ENCODE results near the gene SOCS1. TPM values are rescaled to one million over a fixed set of nuclear protein-coding genes. Genes with fewer than 3 reads are reported as not detected.

The SOCS1 gene
- polyA plus RNA-seq, 1 of the 3 experiments (the other 2 are of a cell fraction): 8.6 TPM

DNA sequence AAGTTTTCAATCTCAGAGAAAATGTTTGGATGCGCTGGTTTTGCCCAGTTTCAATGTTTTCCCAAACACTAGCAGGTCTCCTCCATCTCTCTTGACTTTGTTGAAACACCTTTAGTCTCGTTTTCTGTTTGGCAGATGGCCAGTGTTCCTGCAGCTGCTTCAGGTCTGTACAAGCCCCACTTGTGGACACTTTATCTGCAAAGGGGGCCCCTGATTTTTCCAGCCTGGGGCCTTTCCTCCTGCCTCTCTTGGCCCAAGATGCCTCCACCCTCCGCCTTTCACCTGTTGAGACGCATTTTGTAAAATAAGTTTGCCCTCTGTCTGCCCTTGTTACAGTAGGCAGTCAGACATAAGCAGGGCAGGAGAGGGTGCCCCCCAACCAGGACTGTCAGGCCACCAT lies 47.0 kb upstream of the SOCS1 start (continued):
- TF ChIP-seq SIN3A (IDR thresholded peaks at IDR 0.05; ENCODE audit: borderline replicate concordance, low read depth, low read length) (no peak), MXI1 (IDR thresholded peaks at IDR 0.05; ENCODE audit: low read depth, low read length) (no peak), USF2 (IDR thresholded peaks at IDR 0.05; ENCODE audit: borderline replicate concordance, low read depth, low read length) (no peak), RAD21 (IDR thresholded peaks at IDR 0.05; ENCODE audit: low read length) (no peak), FOXJ3 (CRISPR knock-in tag; IDR thresholded peaks at IDR 0.05) (no peak), NFIC (IDR thresholded peaks at IDR 0.05; ENCODE audit: borderline replicate concordance) (no peak)

DNA sequence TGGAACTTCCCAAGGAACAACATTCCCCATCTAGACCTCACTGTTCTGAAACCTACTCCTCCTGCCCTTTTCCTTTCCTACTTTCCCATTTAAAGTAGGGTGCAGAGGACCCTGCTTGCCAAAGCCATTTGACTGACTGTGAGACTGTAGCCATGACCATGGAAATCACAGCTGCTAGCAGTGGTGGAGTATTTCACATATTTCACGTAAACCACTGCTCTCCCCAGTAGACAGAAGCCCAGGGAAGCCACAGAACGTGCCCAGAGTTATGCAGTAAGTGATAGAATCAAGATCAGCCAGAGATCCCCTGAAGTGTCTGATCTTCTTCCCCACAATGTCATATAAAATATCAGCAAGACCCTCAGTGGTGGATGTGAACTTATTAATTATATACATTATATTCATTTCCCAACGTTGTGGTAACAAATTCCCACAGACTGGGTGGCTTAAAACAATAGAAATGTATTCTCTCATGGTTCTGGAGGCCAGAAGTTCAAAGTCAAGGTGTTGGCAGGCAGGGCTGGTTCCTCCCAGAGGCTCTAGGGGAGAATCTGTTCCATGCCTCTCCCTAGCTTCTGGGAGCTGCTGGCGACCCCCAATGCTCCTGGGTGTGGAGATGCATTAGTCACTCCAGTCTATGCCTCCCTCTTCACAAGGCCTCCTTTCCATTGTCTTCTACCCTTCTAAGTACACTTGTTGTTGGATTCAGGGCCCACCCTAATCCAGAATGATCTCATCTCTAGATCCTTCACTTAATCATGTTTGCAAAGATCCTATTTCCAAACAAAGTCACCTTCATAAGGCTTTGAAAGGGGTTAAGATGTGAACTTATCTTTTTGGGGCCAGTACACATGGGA lies 45.9 kb upstream of the SOCS1 start:
- Histone ChIP-seq H3F3A (replicated peaks; ENCODE audit: insufficient read depth) (peaks cover 3% of the 10 kb centered on the region), H3K4me2 (no peak overlapping the region), H3K4me3 (ENCODE audit: low read depth in 2 of 2, low read length in 1 of 2) (no peak overlapping the region), H3K27me3 (ENCODE audit: insufficient read depth) (no peaks in the 10 kb centered on the region), H2AFZ (ENCODE audit: low read depth) (no peak overlapping the region), H3K9ac (no peak overlapping the region), H3K36me3 (replicated peaks in 1 of 2; ENCODE audit: control insufficient read depth in 1 of 2, insufficient read depth in 2 of 2, low read length in 1 of 2) (no peaks in the 10 kb centered on the region), H3K27ac (ENCODE audit: low read depth in 2 of 2, low read length in 1 of 2) (no peak overlapping the region), H3K9me2 (no peaks in the 10 kb centered on the region), H4K20me1 (ENCODE audit: insufficient read depth) (no peaks in the 10 kb centered on the region), H3K9me3 (no peaks in the 10 kb centered on the region), H3K4me1 (ENCODE audit: control insufficient read depth in 1 of 2, insufficient read depth in 2 of 2, low read depth in 1 of 2, low read length in 1 of 2) (peaks cover 0 to 24% of the 10 kb centered on the region in 2 experiments; a peak in 2 of 4 replicates), H3K79me2 (ENCODE audit: insufficient read depth) (no peaks in the 10 kb centered on the region)
- DNase-seq: no peak
- ChIA-PET POLR2A (no interaction called here), CTCF (interaction anchor here (0.6 to 1.1 kb wide), 4 partner anchors 13 to 55 kb away, joined by 3 to 8 read pairs (median 3); partner anchors contain the start of gene SOCS1)
- TF ChIP-seq GABPA (IDR thresholded peaks at IDR 0.05; ENCODE audit: low read depth): no peak
- TF ChIP-seq POLR2AphosphoS5 (IDR thresholded peaks at IDR 0.05; ENCODE audit: low read depth, low read length): no peak
- no peak for TF ChIP-seq SIN3A (IDR thresholded peaks at IDR 0.05; ENCODE audit: borderline replicate concordance, low read depth, low read length)
- TF ChIP-seq FOXJ3 (CRISPR knock-in tag; IDR thresholded peaks at IDR 0.05): no peak
- no peak for TF ChIP-seq TCF12 (IDR thresholded peaks at IDR 0.05)
- no peak for TF ChIP-seq SMC3 (IDR thresholded peaks at IDR 0.05; ENCODE audit: low read depth, low read length)
- TF ChIP-seq, protein P1, sequence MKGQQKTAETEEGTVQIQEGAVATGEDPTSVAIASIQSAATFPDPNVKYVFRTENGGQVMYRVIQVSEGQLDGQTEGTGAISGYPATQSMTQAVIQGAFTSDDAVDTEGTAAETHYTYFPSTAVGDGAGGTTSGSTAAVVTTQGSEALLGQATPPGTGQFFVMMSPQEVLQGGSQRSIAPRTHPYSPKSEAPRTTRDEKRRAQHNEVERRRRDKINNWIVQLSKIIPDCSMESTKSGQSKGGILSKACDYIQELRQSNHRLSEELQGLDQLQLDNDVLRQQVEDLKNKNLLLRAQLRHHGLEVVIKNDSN (IDR thresholded peaks at IDR 0.05; ENCODE audit: borderline replicate concordance, low read depth): no peak
- TF ChIP-seq YY1 (IDR thresholded peaks at IDR 0.05; ENCODE audit: low read depth): no peak
- no peak for TF ChIP-seq FOXM1 (IDR thresholded peaks at IDR 0.05; ENCODE audit: low read depth)
- no peak for TF ChIP-seq TAF1 (IDR thresholded peaks at IDR 0.05; ENCODE audit: borderline replicate concordance, low read depth, low read length)
- WGBS (ENCODE audit: low lambda C conversion rate): 60% methylated on average over 4 of the region's 4 CpGs

GRCh38 chr16:11300560-11300892 lies 44.5 kb upstream of the SOCS1 start:
- CTCF ChIA-PET: interaction anchor here (1.0 to 1.4 kb wide), 2 partner anchors 44 to 336 kb away, joined by 5 to 8 read pairs; partner anchors contain the start of gene SOCS1

More at GRCh38 chr16:11300560-11300892, 44.5 kb upstream of the SOCS1 start:
- H3K4me3 ChIP-seq (ENCODE audit: low read depth in 2 of 2, low read length in 1 of 2): no peak overlapping the region
- H3K27ac ChIP-seq (ENCODE audit: low read depth in 2 of 2, low read length in 1 of 2): no peak overlapping the region
- no peaks in the 10 kb centered on the region for H3K9me2 ChIP-seq
- H2AFZ ChIP-seq (ENCODE audit: low read depth): no peak overlapping the region
- H3K9me3 ChIP-seq: no peaks in the 10 kb centered on the region
- no peaks in the 10 kb centered on the region for H3K36me3 ChIP-seq (replicated peaks in 1 of 2; ENCODE audit: control insufficient read depth in 1 of 2, insufficient read depth in 2 of 2, low read length in 1 of 2)
- H3K27me3 ChIP-seq (ENCODE audit: insufficient read depth): no peaks in the 10 kb centered on the region
- H3K79me2 ChIP-seq (ENCODE audit: insufficient read depth): no peaks in the 10 kb centered on the region
- peaks cover 0 to 28% of the 10 kb centered on the region in 2 experiments; a peak in 2 of 4 replicates for H3K4me1 ChIP-seq (ENCODE audit: control insufficient read depth in 1 of 2, insufficient read depth in 2 of 2, low read depth in 1 of 2, low read length in 1 of 2)
- no peak for DNase-seq
- POLR2A ChIA-PET: no interaction called here
- peaks cover 3% of the 10 kb centered on the region for H3F3A ChIP-seq (replicated peaks; ENCODE audit: insufficient read depth)
- no peak overlapping the region for H3K4me2 ChIP-seq
- no peak for TF ChIP-seq RXRA (IDR thresholded peaks at IDR 0.05; ENCODE audit: borderline replicate concordance, low read depth)
- no peak for TF ChIP-seq SMC3 (IDR thresholded peaks at IDR 0.05; ENCODE audit: low read depth, low read length)
- TF ChIP-seq RCOR1 (IDR thresholded peaks at IDR 0.05; ENCODE audit: low read length): no peak
- TF ChIP-seq YY1 (IDR thresholded peaks at IDR 0.05; ENCODE audit: low read depth): no peak
- TF ChIP-seq USF2 (IDR thresholded peaks at IDR 0.05; ENCODE audit: borderline replicate concordance, low read depth, low read length): no peak
- no peak for TF ChIP-seq MXI1 (IDR thresholded peaks at IDR 0.05; ENCODE audit: low read depth, low read length)
- TF ChIP-seq EP300 (IDR thresholded peaks at IDR 0.05; ENCODE audit: borderline replicate concordance in 1 of 2, low read depth in 1 of 2, low read length in 1 of 2): no peak
- TF ChIP-seq FOXM1 (IDR thresholded peaks at IDR 0.05; ENCODE audit: low read depth): no peak
- no peak for TF ChIP-seq RFX5 (IDR thresholded peaks at IDR 0.05; ENCODE audit: low read length)
- TF ChIP-seq EZH2phosphoT487 (IDR thresholded peaks at IDR 0.05; ENCODE audit: borderline replicate concordance, low read depth): no peak
- no peak for TF ChIP-seq CTCF (IDR thresholded peaks at IDR 0.05)
- no peak for TF ChIP-seq NFIC (IDR thresholded peaks at IDR 0.05; ENCODE audit: borderline replicate concordance)
- H3K9ac ChIP-seq: no peak overlapping the region
- 94% methylated on average over 6 of the region's 7 CpGs for WGBS (ENCODE audit: low lambda C conversion rate)
- H4K20me1 ChIP-seq (ENCODE audit: insufficient read depth): no peaks in the 10 kb centered on the region
